HG03565 (cell line): ENCODE data around the gene DLX3.

Experiments
- ATAC-seq: cut with Tn5 transposase; IDR thresholded peaks from one replicate; pipeline ENCODE4 v1.9.1; 2021; ENCODE audit warnings: mild to moderate bottlenecking, moderate library complexity; ENCODE audit not compliant: unreplicated experiment

The DLX3 gene

GRCh38 chr17:49973271-49973615 is 21.8 kb downstream of the DLX3 start:
- ATAC-seq: no peak

GRCh38 chr17:49972486-49973270 is 22.3 kb downstream of the DLX3 start:
- no peak for ATAC-seq

GRCh38 chr17:49971848-49972485 is 23.1 kb downstream of the DLX3 start:
- ATAC-seq: no peak

GRCh38 chr17:49971199-49971847 is 23.7 kb downstream of the DLX3 start:
- no peak for ATAC-seq

- no peak for ATAC-seq
Observed at GRCh38 chr17:49970498-49970897, 24.5 kb downstream of the DLX3 start.

GRCh38 chr17:49969795-49970389 is 25.1 kb downstream of the DLX3 start:
- no peak for ATAC-seq

GRCh38 chr17:49969134-49969759 is 25.8 kb downstream of the DLX3 start, which contains the start of gene DLX4:
TSS of gene DLX4 (plus strand) at chr17:49969190. CDS start at chr17:49969469, 279 bp downstream.
- ATAC-seq: no peak

- no peak for ATAC-seq
Observed at GRCh38 chr17:49968405-49969133, 26.5 kb downstream of the DLX3 start.

- no peak for ATAC-seq
Observed at GRCh38 chr17:49967621-49968404, 27.2 kb downstream of the DLX3 start.

- no peak for ATAC-seq
Observed at GRCh38 chr17:49967205-49967604, 27.8 kb downstream of the DLX3 start.

GRCh38 chr17:49966767-49967166 is 28.3 kb downstream of the DLX3 start:
- no peak for ATAC-seq

GRCh38 chr17:49965524-49965909 is 29.5 kb downstream of the DLX3 start:
- ATAC-seq: no peak

GRCh38 chr17:49964769-49965523 is 30.1 kb downstream of the DLX3 start:
- no peak for ATAC-seq

- no peak for ATAC-seq
Observed at GRCh38 chr17:49964303-49964768, 30.7 kb downstream of the DLX3 start.

- no peak for ATAC-seq
Observed at GRCh38 chr17:49963626-49964302, 31.3 kb downstream of the DLX3 start.

- ATAC-seq: no peak
Observed at GRCh38 chr17:49963309-49963625, 31.8 kb downstream of the DLX3 start.

GRCh38 chr17:49962599-49963308 is 32.3 kb downstream of the DLX3 start:
- ATAC-seq: no peak
